HCT116 (cell line): Measurements from ENCODE around the gene PXYLP1. TPM values are rescaled to one million over a fixed set of nuclear protein-coding genes. Genes with fewer than 3 reads are reported as not detected.
"Not testable (repeated sequence)": the region's sequence is repeated elsewhere in the genome, so short reads cannot be mapped to it uniquely, and the experiment has no call there.

Experiments
- ATAC-seq: fragments of 200-7000 bp; cut with Tn5 transposase; 2 replicates; pipeline ENCODE4 v1.9.1; 2020; ENCODE audit warnings: mild to moderate bottlenecking, moderate library complexity
- BruUV-seq: library from RNA; stranded (reverse); fragments of 400-500 nt; replicated peaks from 2 replicates; lab custom pipeline; 2021; lab: Mats Ljungman, UMichigan
- CTCF ChIA-PET: fragments of 300-600 bp; sonication (Branson Sonifier 250); formaldehyde crosslinking; loops from one replicate; lab custom pipeline; 2021; ENCODE audit warnings: antibody characterized with exemption; lab: Charles Lee
- POLR2A ChIA-PET: fragments of 300-600, 350-600 bp; sonication (Branson Sonifier 250); formaldehyde crosslinking; loops from one replicate; lab custom pipeline; 2021; ENCODE audit warnings: antibody characterized with exemption; lab: Charles Lee
- RAD21 ChIA-PET, 2 experiments: fragments of 300-600 bp; sonication (Branson Sonifier 250); formaldehyde crosslinking; loops; one replicate each; lab custom pipeline; 2023; ENCODE audit warnings: low total read pairs in 2 of 2; ENCODE audit not compliant: uncharacterized antibody in 2 of 2, unreplicated experiment in 2 of 2, low non-redundant PET in 1 of 2; lab: Charles Lee
- DNase-seq: peaks from one replicate; pipeline ENCODE4 v3.0.0-alpha.2; 2010; ENCODE audit warnings: low read depth, low spot score
- H2AFZ ChIP-seq: fragments of 200-600 bp; shearing (Covaris generic), sonication (generic); 2 replicates; pipeline ENCODE4 v1.6.1; 2017; ENCODE audit warnings: low read depth, mixed run types, mixed read lengths, antibody characterized with exemption, low read length; ENCODE audit not compliant: poor library complexity, severe bottlenecking
- H3K27ac ChIP-seq: 2 replicates; pipeline ENCODE4 v1.5.1; 2012; ENCODE audit warnings: low read depth, low read length
- H3K27me3 ChIP-seq: fragments of 200-600 bp; sonication (generic); 2 replicates; pipeline ENCODE4 v1.6.1; 2016; ENCODE audit warnings: mixed run types, low read length, mixed read lengths; ENCODE audit not compliant: insufficient read depth
- H3K36me3 ChIP-seq, 2 experiments: fragments of 200-500 bp in 1 of 2; fragments of 200-600 bp in 1 of 2; sonication (Bioruptor generic) in 1 of 2; sonication (generic) in 1 of 2; 2 replicates each; pipeline versions ENCODE4 v1.5.1 to v1.6.1; 2014 to 2016; ENCODE audit warnings: low read length in 2 of 2, inconsistent platforms in 1 of 2, mixed read lengths in 1 of 2, mixed run types in 1 of 2; ENCODE audit not compliant: insufficient read depth in 2 of 2, control insufficient read depth in 1 of 2
- H3K4me1 ChIP-seq, 2 experiments: fragments of 200-600 bp in 1 of 2; sonication (generic) in 1 of 2; 2 replicates each; pipeline versions ENCODE4 v1.5.1 to v1.6.1; 2012 to 2017; ENCODE audit warnings: low read length in 2 of 2, inconsistent platforms in 1 of 2, mild to moderate bottlenecking in 1 of 2, mixed read lengths in 1 of 2, mixed run types in 1 of 2, moderate library complexity in 1 of 2; ENCODE audit not compliant: insufficient read depth in 2 of 2, control insufficient read depth in 1 of 2
- H3K4me2 ChIP-seq: fragments of 200-600 bp; sonication (generic); 2 replicates; pipeline ENCODE4 v1.6.1; 2017; ENCODE audit warnings: mixed run types, low read length, mixed read lengths
- H3K4me3 ChIP-seq, 2 experiments: fragments of 200-600 bp in 1 of 2; sonication (generic) in 1 of 2; replicated peaks in 1 of 2; 2 replicates each; pipeline ENCODE4 v1.5.1; 2011 to 2016; ENCODE audit warnings: low read length in 2 of 2, control low read depth in 1 of 2, low read depth in 1 of 2, mild to moderate bottlenecking in 1 of 2, mixed read lengths in 1 of 2, mixed run types in 1 of 2
- H3K79me2 ChIP-seq: fragments of 200-600 bp; sonication (generic); 2 replicates; pipeline ENCODE4 v1.6.1; 2017; ENCODE audit warnings: mild to moderate bottlenecking, mixed run types, low read length, moderate library complexity, mixed read lengths; ENCODE audit not compliant: insufficient read depth
- H3K9ac ChIP-seq: fragments of 200-600 bp; sonication (generic); 2 replicates; pipeline ENCODE4 v1.6.1; 2016; ENCODE audit warnings: low read length, mixed read lengths
- H3K9me2 ChIP-seq: fragments of 200-600 bp; sonication (generic), shearing (Covaris generic); 2 replicates; pipeline ENCODE4 v1.6.1; 2017; ENCODE audit warnings: mixed run types, mild to moderate bottlenecking, moderate library complexity; ENCODE audit not compliant: insufficient read depth
- H3K9me3 ChIP-seq, 2 experiments: fragments of 200-500 bp in 1 of 2; fragments of 200-600 bp in 1 of 2; sonication (Bioruptor generic) in 1 of 2; sonication (generic) in 1 of 2; 2 replicates each; pipeline ENCODE4 v1.6.1; 2014 to 2017; ENCODE audit warnings: low read length in 2 of 2, mixed read lengths in 2 of 2, inconsistent platforms in 1 of 2, low read depth in 1 of 2, mild to moderate bottlenecking in 1 of 2, mixed run types in 1 of 2, moderate library complexity in 1 of 2; ENCODE audit not compliant: control insufficient read depth in 1 of 2, insufficient read depth in 1 of 2
- H4K20me1 ChIP-seq: fragments of 200-600 bp; sonication (generic), shearing (Covaris generic); 2 replicates; pipeline ENCODE4 v1.6.1; 2017; ENCODE audit warnings: mixed run types, mild to moderate bottlenecking, moderate library complexity; ENCODE audit not compliant: insufficient read depth
- CBX3 ChIP-seq: IDR thresholded peaks from 2 replicates; pipeline ENCODE4 v1.6.1; 2012; ENCODE audit warnings: low read depth
- CEBPB ChIP-seq: IDR thresholded peaks from 2 replicates; pipeline ENCODE4 v1.6.1; 2012; ENCODE audit warnings: low read depth
- EZH2phosphoT487 ChIP-seq: fragments of 200-600 bp; IDR thresholded peaks from 2 replicates; pipeline ENCODE4 v1.6.1; 2018; ENCODE audit warnings: antibody characterized with exemption, borderline replicate concordance
- JUND ChIP-seq: IDR thresholded peaks from 2 replicates; pipeline ENCODE4 v1.6.1; 2012
- POLR2AphosphoS5 ChIP-seq: IDR thresholded peaks from 2 replicates; pipeline ENCODE4 v1.6.1; 2011; ENCODE audit warnings: mild to moderate bottlenecking, low read depth, low read length, moderate library complexity
- SIN3A ChIP-seq: IDR thresholded peaks from 2 replicates; pipeline ENCODE4 v1.6.1; 2012; ENCODE audit warnings: low read depth
- SP1 ChIP-seq: IDR thresholded peaks from 2 replicates; pipeline ENCODE4 v1.6.1; 2012; ENCODE audit warnings: low read depth
- SRF ChIP-seq: IDR thresholded peaks from 2 replicates; pipeline ENCODE4 v1.6.1; 2012; ENCODE audit warnings: low read depth
- ZFX ChIP-seq: fragments of 450-650 bp; IDR thresholded peaks from 2 replicates; pipeline ENCODE4 v1.6.1; 2017
- ZNF274 ChIP-seq: fragments of 200-500 bp; sonication (Bioruptor generic); IDR thresholded peaks from 2 replicates; pipeline ENCODE4 v1.6.1; 2014; ENCODE audit warnings: mild to moderate bottlenecking, low read depth, low read length, inconsistent platforms
- intact Hi-C: fragments of 100-400 bp; cut with micrococcal nuclease; formaldehyde crosslinking; loops from 2 replicates; pipeline ENCODE4 v1.10.0; 2022
- total RNA-seq: library from RNA; stranded (reverse); gene quantifications from one replicate; pipeline ENCODE4 v1.2.1, GENCODE V29; 2021; ENCODE audit not compliant: unreplicated experiment
- TF ChIP-seq, protein P1 (sequence below), 3 experiments: fragments of 200-600 bp in 1 of 3; sonication (generic) in 1 of 3; IDR thresholded peaks in 2 of 3; conservative IDR thresholded peaks in 1 of 3; 2 replicates each; pipeline ENCODE4 v1.5.1; 2012 to 2017; ENCODE audit warnings: low read depth in 2 of 3, low read length in 2 of 3, antibody characterized with exemption in 1 of 3, borderline replicate concordance in 1 of 3, control low read depth in 1 of 3, mild to moderate bottlenecking in 1 of 3, mixed read lengths in 1 of 3, mixed run types in 1 of 3, moderate library complexity in 1 of 3; ENCODE audit not compliant: insufficient read depth in 1 of 3
- TF ChIP-seq, protein P2 (sequence below): IDR thresholded peaks from 2 replicates; pipeline ENCODE4 v1.6.1; 2011; ENCODE audit warnings: mild to moderate bottlenecking, low read length, moderate library complexity; ENCODE audit not compliant: insufficient replicate concordance; ENCODE audit errors: extremely low read depth

The PXYLP1 gene
- total RNA-seq, 1 experiment from 2014 or later: 15.3 TPM

DNA sequence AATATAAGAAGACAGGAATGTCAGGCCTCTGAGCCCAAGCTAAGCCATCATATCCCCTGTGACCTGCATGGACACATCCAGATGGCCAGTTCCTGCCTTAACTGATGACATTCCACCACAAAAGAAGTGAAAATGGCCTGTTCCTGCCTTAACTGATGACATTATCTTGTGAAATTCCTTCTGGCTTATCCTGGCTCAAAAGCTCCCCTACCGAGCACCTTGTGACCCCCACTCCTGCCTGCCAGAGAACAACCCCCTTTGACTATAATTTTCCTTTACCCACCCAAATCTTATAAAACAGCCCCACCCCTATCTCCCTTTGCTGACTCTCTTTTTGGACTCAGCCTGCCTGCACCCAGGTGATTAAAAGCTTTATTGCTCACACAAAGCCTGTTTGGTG lies 20.3 kb upstream of the PXYLP1 start:
- H3K9me3 ChIP-seq, H3K4me3 ChIP-seq, H4K20me1 ChIP-seq, H3K9ac ChIP-seq, H3K4me2 ChIP-seq, H3K36me3 ChIP-seq, POLR2A ChIA-PET, RAD21 ChIA-PET, H3K27me3 ChIP-seq, DNase-seq, CTCF ChIA-PET, H3K4me1 ChIP-seq, BruUV-seq, H3K27ac ChIP-seq, H3K79me2 ChIP-seq, H2AFZ ChIP-seq, intact Hi-C loops, H3K9me2 ChIP-seq, ATAC-seq: not testable (repeated sequence)

DNA sequence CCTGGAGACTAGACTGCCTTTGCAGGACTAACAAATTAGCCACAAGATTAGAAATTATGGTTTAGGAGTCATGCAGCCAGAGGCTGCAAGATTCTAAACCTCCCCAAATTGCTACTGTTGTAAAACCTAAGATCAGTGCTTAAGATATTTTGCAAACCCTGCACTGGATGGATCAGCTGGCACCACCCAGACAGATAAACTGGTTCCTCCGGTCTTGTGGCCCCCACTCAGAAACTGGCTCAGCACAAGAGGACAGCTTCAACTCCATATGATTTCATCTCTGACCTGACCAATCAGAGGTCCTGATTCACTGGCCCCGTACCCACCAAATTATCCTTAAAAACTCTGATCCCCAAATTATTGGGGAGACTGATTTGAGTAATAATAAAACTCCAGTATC lies 19.5 kb upstream of the PXYLP1 start:
- Histone ChIP-seq H4K20me1 (no peaks in the 10 kb centered on the region), H3K4me1 (no peaks in the 10 kb centered on the region), H3K27me3 (no peaks in the 10 kb centered on the region), H3K9ac (no peak overlapping the region), H3K9me2 (no peaks in the 10 kb centered on the region), H3K4me2 (no peak overlapping the region), H2AFZ (no peak overlapping the region), H3K36me3 (no peaks in the 10 kb centered on the region), H3K79me2 (no peaks in the 10 kb centered on the region), H3K9me3 (no peaks in the 10 kb centered on the region), H3K27ac (no peak overlapping the region), H3K4me3 (no peak overlapping the region)
- DNase-seq (no peak), ATAC-seq (no peak)
- CTCF ChIA-PET: no interaction called here
- no peak for TF ChIP-seq ZNF274
- TF ChIP-seq ZFX: no peak
- no peak for TF ChIP-seq CBX3
- no peak for TF ChIP-seq SRF
- TF ChIP-seq POLR2AphosphoS5: no peak
- TF ChIP-seq, protein P1, sequence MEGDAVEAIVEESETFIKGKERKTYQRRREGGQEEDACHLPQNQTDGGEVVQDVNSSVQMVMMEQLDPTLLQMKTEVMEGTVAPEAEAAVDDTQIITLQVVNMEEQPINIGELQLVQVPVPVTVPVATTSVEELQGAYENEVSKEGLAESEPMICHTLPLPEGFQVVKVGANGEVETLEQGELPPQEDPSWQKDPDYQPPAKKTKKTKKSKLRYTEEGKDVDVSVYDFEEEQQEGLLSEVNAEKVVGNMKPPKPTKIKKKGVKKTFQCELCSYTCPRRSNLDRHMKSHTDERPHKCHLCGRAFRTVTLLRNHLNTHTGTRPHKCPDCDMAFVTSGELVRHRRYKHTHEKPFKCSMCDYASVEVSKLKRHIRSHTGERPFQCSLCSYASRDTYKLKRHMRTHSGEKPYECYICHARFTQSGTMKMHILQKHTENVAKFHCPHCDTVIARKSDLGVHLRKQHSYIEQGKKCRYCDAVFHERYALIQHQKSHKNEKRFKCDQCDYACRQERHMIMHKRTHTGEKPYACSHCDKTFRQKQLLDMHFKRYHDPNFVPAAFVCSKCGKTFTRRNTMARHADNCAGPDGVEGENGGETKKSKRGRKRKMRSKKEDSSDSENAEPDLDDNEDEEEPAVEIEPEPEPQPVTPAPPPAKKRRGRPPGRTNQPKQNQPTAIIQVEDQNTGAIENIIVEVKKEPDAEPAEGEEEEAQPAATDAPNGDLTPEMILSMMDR (IDR thresholded peaks at IDR 0.05 in 2 of 3, conservative IDR thresholded peaks at IDR 0.05 in 1 of 3; ENCODE audit: borderline replicate concordance in 1 of 3, insufficient read depth in 1 of 3, low read depth in 2 of 3, low read length in 2 of 3): no peak
- no peak for TF ChIP-seq SP1
- TF ChIP-seq CEBPB: no peak
- TF ChIP-seq SIN3A: no peak
- no peak for TF ChIP-seq JUND
- TF ChIP-seq EZH2phosphoT487: no peak
- TF ChIP-seq, protein P2, sequence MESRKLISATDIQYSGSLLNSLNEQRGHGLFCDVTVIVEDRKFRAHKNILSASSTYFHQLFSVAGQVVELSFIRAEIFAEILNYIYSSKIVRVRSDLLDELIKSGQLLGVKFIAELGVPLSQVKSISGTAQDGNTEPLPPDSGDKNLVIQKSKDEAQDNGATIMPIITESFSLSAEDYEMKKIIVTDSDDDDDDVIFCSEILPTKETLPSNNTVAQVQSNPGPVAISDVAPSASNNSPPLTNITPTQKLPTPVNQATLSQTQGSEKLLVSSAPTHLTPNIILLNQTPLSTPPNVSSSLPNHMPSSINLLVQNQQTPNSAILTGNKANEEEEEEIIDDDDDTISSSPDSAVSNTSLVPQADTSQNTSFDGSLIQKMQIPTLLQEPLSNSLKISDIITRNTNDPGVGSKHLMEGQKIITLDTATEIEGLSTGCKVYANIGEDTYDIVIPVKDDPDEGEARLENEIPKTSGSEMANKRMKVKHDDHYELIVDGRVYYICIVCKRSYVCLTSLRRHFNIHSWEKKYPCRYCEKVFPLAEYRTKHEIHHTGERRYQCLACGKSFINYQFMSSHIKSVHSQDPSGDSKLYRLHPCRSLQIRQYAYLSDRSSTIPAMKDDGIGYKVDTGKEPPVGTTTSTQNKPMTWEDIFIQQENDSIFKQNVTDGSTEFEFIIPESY: no peak
- intact Hi-C loops: no loop called here
- RAD21 ChIA-PET: no interaction called here
- no TSS peak for BruUV-seq
- POLR2A ChIA-PET: no interaction called here
